ENCODE results near the gene VSX1. TPM values are rescaled to one million over a fixed set of nuclear protein-coding genes. Genes with fewer than 3 reads are reported as not detected.

The VSX1 gene
- total and polyA plus RNA-seq, 2 of the 4 experiments (the other 2 are of a cell fraction) = not detected

- Histone ChIP-seq H2BK15ac (ENCODE audit: low read depth, low read length) (no peak overlapping the region), H2BK20ac (ENCODE audit: low read depth, low read length) (no peak overlapping the region), H4K20me1 (ENCODE audit: insufficient read depth, low read length) (no peaks in the 10 kb centered on the region; the same call in 1 of the 2 replicates), H3K27ac (ENCODE audit: insufficient read depth, low read length) (no peak overlapping the region), H3K79me1 (ENCODE audit: low read depth in 1 of 2, low read length in 2 of 2) (no peaks in the 10 kb centered on the region), H2BK120ac (ENCODE audit: low read depth, low read length) (no peak overlapping the region), H4K5ac (ENCODE audit: low read depth, low read length) (no peak overlapping the region), H3K4me2 (ENCODE audit: low read depth, low read length) (no peak overlapping the region), H3K4me3 (ENCODE audit: insufficient read depth, low read depth, low read length) (no peak overlapping the region), H3K27me3 (ENCODE audit: control insufficient read depth, insufficient read depth, low read length) (peaks cover 74% of the 10 kb centered on the region), H4K8ac (ENCODE audit: low read depth in 2 of 2, low read length in 2 of 2) (no peak overlapping the region), H3K36me3 (ENCODE audit: control insufficient read depth, insufficient read depth, low read length) (no peaks in the 10 kb centered on the region), H3K4me1 (ENCODE audit: control insufficient read depth, insufficient read depth, low read length) (peaks cover 6% of the 10 kb centered on the region; the same call in 1 of the 2 replicates), H2BK5ac (ENCODE audit: low read depth, low read length, poor library complexity, severe bottlenecking) (no peak overlapping the region), H3K9me3 (ENCODE audit: control insufficient read depth, insufficient read depth, low read length) (no peaks in the 10 kb centered on the region), H2AK5ac (ENCODE audit: low read depth, low read length) (no peak overlapping the region), H2AFZ (replicated peaks; ENCODE audit: low read length, poor library complexity) (no peak overlapping the region), H3K18ac (ENCODE audit: low read depth, low read length) (no peak overlapping the region), H3K14ac (replicated peaks; ENCODE audit: low read depth, low read length) (no peak overlapping the region), H3K9ac (ENCODE audit: low read depth, low read length) (no peak overlapping the region), H4K91ac (ENCODE audit: insufficient read depth, low read depth, low read length) (no peak overlapping the region), H3K9me1 (ENCODE audit: insufficient read depth, low read length) (no peaks in the 10 kb centered on the region), H2AK9ac (replicated peaks; ENCODE audit: low read depth, low read length, poor library complexity) (no peak overlapping the region), H3K4ac (ENCODE audit: low read depth, low read length) (no peak overlapping the region), H3K23ac (ENCODE audit: low read depth, low read length) (no peak overlapping the region), H3K56ac (ENCODE audit: extremely low read depth, insufficient read depth, low read length) (no peak overlapping the region)
- dilution Hi-C loops (cut with HindIII; ENCODE audit: low sequenced_read_pairs, unreplicated experiment) = no loop called here
- TF ChIP-seq RAD21 (IDR thresholded peaks at IDR 0.05; ENCODE audit: low read length) = no peak
- no peak for TF ChIP-seq MAFK (IDR thresholded peaks at IDR 0.05; ENCODE audit: low read depth, low read length)
- TF ChIP-seq, protein P1, sequence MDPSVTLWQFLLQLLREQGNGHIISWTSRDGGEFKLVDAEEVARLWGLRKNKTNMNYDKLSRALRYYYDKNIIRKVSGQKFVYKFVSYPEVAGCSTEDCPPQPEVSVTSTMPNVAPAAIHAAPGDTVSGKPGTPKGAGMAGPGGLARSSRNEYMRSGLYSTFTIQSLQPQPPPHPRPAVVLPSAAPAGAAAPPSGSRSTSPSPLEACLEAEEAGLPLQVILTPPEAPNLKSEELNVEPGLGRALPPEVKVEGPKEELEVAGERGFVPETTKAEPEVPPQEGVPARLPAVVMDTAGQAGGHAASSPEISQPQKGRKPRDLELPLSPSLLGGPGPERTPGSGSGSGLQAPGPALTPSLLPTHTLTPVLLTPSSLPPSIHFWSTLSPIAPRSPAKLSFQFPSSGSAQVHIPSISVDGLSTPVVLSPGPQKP (IDR thresholded peaks at IDR 0.05; ENCODE audit: borderline replicate concordance, low read depth, low read length) = no peak
- TF ChIP-seq NFE2L2 (IDR thresholded peaks at IDR 0.05; ENCODE audit: low read depth, low read length) = no peak
- ATAC-seq (ENCODE audit: low read depth) (no peak), DNase-seq (no peak)
- 68% methylated on average over 2 of the region's 7 CpGs; no CpG with 5 or more reads in 1 of the 2 experiments for WGBS, 2 experiments (ENCODE audit: extremely low coverage in 2 of 2, insufficient read length in 1 of 2)
- BruUV-seq (replicated peaks) = no TSS peak
- intact Hi-C loops (cut with micrococcal nuclease) = no loop called here
- ChIA-PET POLR2A (ENCODE audit: unreplicated experiment) (interaction anchor here (0.6 kb wide), 1 partner anchor 63 kb away, joined by 6 read pairs; no protein-coding TSS in a partner anchor), CTCF (no interaction called here)
- in situ Hi-C loops (cut with MboI; ENCODE audit: low sequenced_read_pairs) = loop anchor here (5.0 to 10.0 kb wide), 2 partner anchors 64 to 194 kb away; no protein-coding TSS in a partner anchor
Observed at GRCh38 chr20:25061103-25061799, 20.7 kb downstream of the VSX1 start.

Measured in IMR-90 (cell line).